SK-N-SH (cell line): ENCODE measurements around the gene STH. TPM values are rescaled to one million over a fixed set of nuclear protein-coding genes. Genes with fewer than 3 reads are reported as not detected.

ENCODE experiments used
- CTCF ChIA-PET: fragments of 300-600, 350-600 bp; formaldehyde crosslinking; extraction: SDS; loops from one replicate; lab custom pipeline; 2021; lab: Yijun Ruan, JAX
- POLR2A ChIA-PET: fragments of 350-600 bp; sonication (Branson Sonifier 250); formaldehyde crosslinking; extraction: SDS; loops from one replicate; lab custom pipeline; 2020; ENCODE audit warnings: antibody characterized with exemption, inconsistent platforms; lab: Yijun Ruan, JAX
- DNase-seq: peaks from one replicate; pipeline ENCODE4 v3.0.0; 2012
- H2AFZ ChIP-seq: fragments of 200-600 bp; sonication (generic); 2 replicates; pipeline ENCODE4 v1.8.1; 2016; ENCODE audit warnings: antibody characterized with exemption, mild to moderate bottlenecking, low read depth
- H3F3A ChIP-seq: fragments of 200-600 bp; sonication (generic); replicated peaks from 2 replicates; pipeline ENCODE3; 2016; ENCODE audit warnings: antibody characterized with exemption, mild to moderate bottlenecking; ENCODE audit not compliant: insufficient read depth
- H3K27ac ChIP-seq, 2 experiments: fragments of 200-500 bp in 1 of 2; fragments of 200-600 bp in 1 of 2; sonication (Bioruptor generic) in 1 of 2; sonication (generic), shearing (Covaris generic) in 1 of 2; 2 replicates each; pipeline versions ENCODE4 v1.5.1 to v1.6.1; 2014 to 2016; ENCODE audit warnings: low read depth in 2 of 2, inconsistent platforms in 1 of 2, low read length in 1 of 2, mild to moderate bottlenecking in 1 of 2, mixed read lengths in 1 of 2
- H3K27me3 ChIP-seq: fragments of 200-600 bp; sonication (generic), shearing (Covaris generic); 2 replicates; pipeline ENCODE4 v1.6.1; 2016; ENCODE audit warnings: mixed run types; ENCODE audit not compliant: insufficient read depth
- H3K36me3 ChIP-seq, 2 experiments: fragments of 200-500 bp in 1 of 2; fragments of 200-600 bp in 1 of 2; sonication (Bioruptor generic) in 1 of 2; sonication (generic) in 1 of 2; replicated peaks in 1 of 2; 2 replicates each; pipeline versions ENCODE3 to v1.5.1; 2014 to 2016; ENCODE audit warnings: low read length in 1 of 2, mild to moderate bottlenecking in 1 of 2; ENCODE audit not compliant: insufficient read depth in 2 of 2, control insufficient read depth in 1 of 2
- H3K4me1 ChIP-seq, 2 experiments: fragments of 200-500 bp in 1 of 2; fragments of 200-600 bp in 1 of 2; sonication (Bioruptor generic) in 1 of 2; sonication (generic), shearing (Covaris generic) in 1 of 2; 2 replicates each; pipeline versions ENCODE4 v1.5.1 to v1.6.1; 2014 to 2016; ENCODE audit warnings: low read depth in 1 of 2, low read length in 1 of 2, mixed run types in 1 of 2; ENCODE audit not compliant: insufficient read depth in 2 of 2, control insufficient read depth in 1 of 2
- H3K4me2 ChIP-seq: fragments of 200-600 bp; sonication (generic), shearing (Covaris generic); 2 replicates; pipeline ENCODE4 v1.6.1; 2017; ENCODE audit warnings: mixed run types
- H3K4me3 ChIP-seq, 2 experiments: fragments of 200-500 bp in 1 of 2; fragments of 200-600 bp in 1 of 2; sonication (Bioruptor generic) in 1 of 2; sonication (generic), shearing (Covaris generic) in 1 of 2; 2 replicates each; pipeline versions ENCODE4 v1.5.1 to v1.8.1; 2014 to 2016; ENCODE audit warnings: low read depth in 2 of 2, inconsistent platforms in 1 of 2, low read length in 1 of 2, mild to moderate bottlenecking in 1 of 2, mixed read lengths in 1 of 2, moderate library complexity in 1 of 2
- H3K79me2 ChIP-seq: fragments of 200-600 bp; sonication (generic); 2 replicates; pipeline ENCODE4 v1.8.1; 2017; ENCODE audit warnings: mild to moderate bottlenecking; ENCODE audit not compliant: insufficient read depth
- H3K9ac ChIP-seq: fragments of 200-600 bp; sonication (generic); 2 replicates; pipeline ENCODE4 v1.6.1; 2017; ENCODE audit warnings: mixed run types
- H3K9me2 ChIP-seq: fragments of 200-600 bp; sonication (generic); 2 replicates; pipeline ENCODE4 v1.6.1; 2017; ENCODE audit warnings: mixed run types
- H3K9me3 ChIP-seq: fragments of 200-600 bp; sonication (generic); 2 replicates; pipeline ENCODE4 v1.6.1; 2017; ENCODE audit warnings: mixed run types, mild to moderate bottlenecking, moderate library complexity
- H4K20me1 ChIP-seq: fragments of 200-600 bp; sonication (generic); 2 replicates; pipeline ENCODE4 v1.6.1; 2017; ENCODE audit warnings: mild to moderate bottlenecking, mixed run types; ENCODE audit not compliant: insufficient read depth
- CHD2 ChIP-seq: fragments of 150-350 bp; IDR thresholded peaks from 2 replicates; pipeline ENCODE4 v1.6.1; 2018; ENCODE audit warnings: low read length; ENCODE audit not compliant: partially characterized antibody
- CTCF ChIP-seq: fragments of 200-600 bp; sonication (generic); IDR thresholded peaks from 2 replicates; pipeline ENCODE4 v1.6.1; 2017; ENCODE audit warnings: antibody characterized with exemption, mild to moderate bottlenecking, moderate library complexity
- ELF1 ChIP-seq: IDR thresholded peaks from 2 replicates; pipeline ENCODE4 v1.4.0; 2012
- FOSL2 ChIP-seq: IDR thresholded peaks from 2 replicates; pipeline ENCODE4 v1.4.0; 2012; ENCODE audit warnings: low read depth, mild to moderate bottlenecking, moderate library complexity, borderline replicate concordance
- FOXM1 ChIP-seq: IDR thresholded peaks from 2 replicates; pipeline ENCODE4 v1.4.0; 2012; ENCODE audit warnings: low read depth, mild to moderate bottlenecking
- JUND ChIP-seq: IDR thresholded peaks from 2 replicates; pipeline ENCODE4 v1.4.0; 2012
- MEF2A ChIP-seq: IDR thresholded peaks from 2 replicates; pipeline ENCODE4 v1.4.0; 2012; ENCODE audit warnings: low read depth, borderline replicate concordance
- NFIC ChIP-seq: IDR thresholded peaks from 2 replicates; pipeline ENCODE4 v1.4.0; 2012; ENCODE audit warnings: borderline replicate concordance
- POLR2AphosphoS5 ChIP-seq: IDR thresholded peaks from 2 replicates; pipeline ENCODE4 v1.6.1; 2012; ENCODE audit warnings: low read depth, low read length
- REST ChIP-seq: IDR thresholded peaks from 2 replicates; pipeline ENCODE4 v1.6.1; 2012; ENCODE audit warnings: mild to moderate bottlenecking, low read depth, low read length, moderate library complexity
- RFX5 ChIP-seq: IDR thresholded peaks from 2 replicates; pipeline ENCODE4 v1.6.1; 2012; ENCODE audit warnings: mild to moderate bottlenecking, improper control_type of control experiment, low read length
- SIN3A ChIP-seq: IDR thresholded peaks from 2 replicates; pipeline ENCODE4 v1.6.1; 2012; ENCODE audit warnings: low read depth, mild to moderate bottlenecking, low read length, moderate library complexity, borderline replicate concordance
- TAF1 ChIP-seq: IDR thresholded peaks from 2 replicates; pipeline ENCODE4 v1.6.1; 2012; ENCODE audit warnings: low read depth, mild to moderate bottlenecking, low read length, moderate library complexity, borderline replicate concordance
- TEAD4 ChIP-seq: IDR thresholded peaks from 2 replicates; pipeline ENCODE4 v1.4.0; 2012; ENCODE audit warnings: mild to moderate bottlenecking, borderline replicate concordance; ENCODE audit not compliant: insufficient read depth
- YY1 ChIP-seq: IDR thresholded peaks from 2 replicates; pipeline ENCODE4 v1.4.0; 2012; ENCODE audit warnings: low read depth, mild to moderate bottlenecking
- WGBS: methylation state at CpG from one replicate; pipeline ENCODE4 v1.1.6; 2017; ENCODE audit warnings: low lambda C conversion rate; 5-methylcytosine and 5-hydroxymethylcytosine counted together
- polyA plus RNA-seq, 3 experiments: library from polyadenylated mRNA; depleted of rRNA; stranded (reverse); fragments of >200 nt; gene quantifications; 2 replicates each; pipeline ENCODE4 v1.2.3, GENCODE V29; 2012
- TF ChIP-seq, protein P1 (sequence below): IDR thresholded peaks from 2 replicates; pipeline ENCODE4 v1.4.0; 2012; ENCODE audit warnings: low read depth, borderline replicate concordance
- TF ChIP-seq, protein P2 (sequence below): IDR thresholded peaks from 2 replicates; pipeline ENCODE4; 2012
- TF ChIP-seq, protein P3 (sequence below): fragments of 150-350 bp; IDR thresholded peaks from 2 replicates; pipeline ENCODE4 v1.6.1; 2016; ENCODE audit warnings: mild to moderate bottlenecking, low read depth, low read length

The STH gene
- polyA plus RNA-seq, 1 of the 3 experiments (the other 2 are of a cell fraction) = not detected

- Histone ChIP-seq H2AFZ (no peak overlapping the region), H3K9me3 (no peaks in the 10 kb centered on the region), H3K9ac (no peak overlapping the region), H3F3A (no peaks in the 10 kb centered on the region), H3K4me2 (no peak overlapping the region), H3K27ac (no peak overlapping the region), H3K36me3 (no peaks in the 10 kb centered on the region), H3K4me1 (no peaks in the 10 kb centered on the region), H3K27me3 (0 out of 2 replicates have a peak, but pooled peaks cover 4% of the 10 kb centered on the region), H3K79me2 (no peaks in the 10 kb centered on the region), H4K20me1 (no peaks in the 10 kb centered on the region), H3K9me2 (no peaks in the 10 kb centered on the region), H3K4me3 (no peak overlapping the region)
- ChIA-PET CTCF (interaction anchor here (0.6 to 1.2 kb wide), 3 partner anchors 8 to 952 kb away, joined by 3 to 4 read pairs (median 3); no protein-coding TSS in a partner anchor), POLR2A (no interaction called here)
- no peak for DNase-seq
- no peak for TF ChIP-seq POLR2AphosphoS5
- TF ChIP-seq, protein P1, sequence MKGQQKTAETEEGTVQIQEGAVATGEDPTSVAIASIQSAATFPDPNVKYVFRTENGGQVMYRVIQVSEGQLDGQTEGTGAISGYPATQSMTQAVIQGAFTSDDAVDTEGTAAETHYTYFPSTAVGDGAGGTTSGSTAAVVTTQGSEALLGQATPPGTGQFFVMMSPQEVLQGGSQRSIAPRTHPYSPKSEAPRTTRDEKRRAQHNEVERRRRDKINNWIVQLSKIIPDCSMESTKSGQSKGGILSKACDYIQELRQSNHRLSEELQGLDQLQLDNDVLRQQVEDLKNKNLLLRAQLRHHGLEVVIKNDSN = no peak
- no peak for TF ChIP-seq RFX5
- no peak for TF ChIP-seq REST
- no peak for TF ChIP-seq TEAD4
- no peak for TF ChIP-seq FOSL2
- TF ChIP-seq, protein P2, sequence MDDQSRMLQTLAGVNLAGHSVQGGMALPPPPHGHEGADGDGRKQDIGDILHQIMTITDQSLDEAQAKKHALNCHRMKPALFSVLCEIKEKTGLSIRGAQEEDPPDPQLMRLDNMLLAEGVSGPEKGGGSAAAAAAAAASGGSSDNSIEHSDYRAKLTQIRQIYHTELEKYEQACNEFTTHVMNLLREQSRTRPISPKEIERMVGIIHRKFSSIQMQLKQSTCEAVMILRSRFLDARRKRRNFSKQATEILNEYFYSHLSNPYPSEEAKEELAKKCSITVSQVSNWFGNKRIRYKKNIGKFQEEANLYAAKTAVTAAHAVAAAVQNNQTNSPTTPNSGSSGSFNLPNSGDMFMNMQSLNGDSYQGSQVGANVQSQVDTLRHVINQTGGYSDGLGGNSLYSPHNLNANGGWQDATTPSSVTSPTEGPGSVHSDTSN = no peak
- no peak for TF ChIP-seq CTCF
- no peak for TF ChIP-seq FOXM1
- TF ChIP-seq JUND = no peak
- TF ChIP-seq, protein P3, sequence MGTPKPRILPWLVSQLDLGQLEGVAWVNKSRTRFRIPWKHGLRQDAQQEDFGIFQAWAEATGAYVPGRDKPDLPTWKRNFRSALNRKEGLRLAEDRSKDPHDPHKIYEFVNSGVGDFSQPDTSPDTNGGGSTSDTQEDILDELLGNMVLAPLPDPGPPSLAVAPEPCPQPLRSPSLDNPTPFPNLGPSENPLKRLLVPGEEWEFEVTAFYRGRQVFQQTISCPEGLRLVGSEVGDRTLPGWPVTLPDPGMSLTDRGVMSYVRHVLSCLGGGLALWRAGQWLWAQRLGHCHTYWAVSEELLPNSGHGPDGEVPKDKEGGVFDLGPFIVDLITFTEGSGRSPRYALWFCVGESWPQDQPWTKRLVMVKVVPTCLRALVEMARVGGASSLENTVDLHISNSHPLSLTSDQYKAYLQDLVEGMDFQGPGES = no peak
- TF ChIP-seq ELF1 = no peak
- no peak for TF ChIP-seq TAF1
- no peak for TF ChIP-seq NFIC
- no peak for TF ChIP-seq CHD2
- no peak for TF ChIP-seq SIN3A
- TF ChIP-seq MEF2A = no peak
- no peak for TF ChIP-seq YY1
- WGBS = 76% methylated on average over 9 of the region's 9 CpGs
These were observed 40.7 kb upstream of the STH start for GRCh38 chr17:45958307-45958706.
